EH (cell line): ENCODE data around the gene OPRL1.
A peak's percentile ranks its signal among the peaks of the same experiment; 100 is the strongest.

Source experiments
- DNase-seq: peaks from one replicate; pipeline ENCODE4 v3.0.0-alpha.2; 2015; ENCODE audit warnings: low read depth

OPRL1 gene

GRCh38 chr20:64072498-64073063, 7.3 kb upstream of the OPRL1 start:
- no peak for DNase-seq

GRCh38 chr20:64073476-64074183, 6.3 kb upstream of the OPRL1 start:
- no peak for DNase-seq

GRCh38 chr20:64074184-64074789, 5.6 kb upstream of the OPRL1 start:
- no peak for DNase-seq

- no peak for DNase-seq
Observed at GRCh38 chr20:64074963-64075362, 4.9 kb upstream of the OPRL1 start.

- DNase-seq, result no peak
Observed at GRCh38 chr20:64075556-64075955, 4.3 kb upstream of the OPRL1 start.

GRCh38 chr20:64076061-64076997, 3.6 kb upstream of the OPRL1 start:
- DNase-seq, result no peak

GRCh38 chr20:64077094-64077493, 2.8 kb upstream of the OPRL1 start:
- DNase-seq, result no peak

GRCh38 chr20:64077541-64077875, 2.4 kb upstream of the OPRL1 start:
- no peak for DNase-seq

GRCh38 chr20:64077876-64078551, 1.9 kb upstream of the OPRL1 start:
- no peak for DNase-seq

- no peak for DNase-seq
Observed at GRCh38 chr20:64078934-64079272, 979 bp upstream of the OPRL1 start.

- DNase-seq, result peak; percentile 72
Observed at GRCh38 chr20:64079273-64080012, 439 bp upstream of the OPRL1 start, which contains the start of gene RGS19. Gene RGS19 (minus strand): TSS chr20:64079518. CDS start chr20:64076886, 2,632 bp downstream.

- DNase-seq, result no peak
Observed at GRCh38 chr20:64080813-64081623, 1.1 kb downstream of the OPRL1 start.

- DNase-seq, result no peak
Observed at GRCh38 chr20:64081624-64081964, 1.7 kb downstream of the OPRL1 start.

GRCh38 chr20:64082126-64082731, 2.3 kb downstream of the OPRL1 start:
- DNase-seq, result no peak

- no peak for DNase-seq
Observed at GRCh38 chr20:64082820-64083377, 3.0 kb downstream of the OPRL1 start.

- DNase-seq, result peak; percentile 71
Observed at GRCh38 chr20:64083378-64083803, 3.5 kb downstream of the OPRL1 start.

- DNase-seq, result no peak
Observed at GRCh38 chr20:64083804-64084684, 4.2 kb downstream of the OPRL1 start, which contains the start of gene LKAAEAR1. Gene LKAAEAR1 (minus strand): TSS chr20:64084398. CDS start chr20:64084219, 179 bp downstream.

GRCh38 chr20:64084685-64085152, 4.8 kb downstream of the OPRL1 start:
- DNase-seq, result no peak
